ENCODE results near the gene CCDC38.

The CCDC38 gene

GRCh38 chr12:95942524-95943329 lies at the start of gene CCDC38:
Gene CCDC38, minus strand, starts transcription at chr12:95942614. Its CDS starts 6,105 bp downstream, at chr12:95936509.
- no peaks in the 10 kb centered on the region for H3K9me3 ChIP-seq (ENCODE audit: control insufficient read depth in 1 of 2, low read length in 2 of 2)
- H3K27me3 ChIP-seq (ENCODE audit: low read depth, low read length) = no peaks in the 10 kb centered on the region
- no peaks in the 10 kb centered on the region for H3K36me3 ChIP-seq (ENCODE audit: control insufficient read depth in 1 of 2, insufficient read depth in 2 of 2, low read length in 2 of 2)
- no peaks in the 10 kb centered on the region for H3K4me1 ChIP-seq (ENCODE audit: control insufficient read depth in 1 of 2, insufficient read depth in 2 of 2, low read length in 2 of 2)
- H3K4me3 ChIP-seq (ENCODE audit: low read depth in 1 of 2, low read length in 2 of 2) = peak within 1 kb of the TSS; percentile 70 to 85
- H3K27ac ChIP-seq (ENCODE audit: low read length) = peak within 1 kb of the TSS; percentile 56

- no peaks in the 10 kb centered on the region for H3K9me3 ChIP-seq (ENCODE audit: control insufficient read depth in 1 of 2, low read length in 2 of 2)
Observed at GRCh38 chr12:95990136-95990535, 47.7 kb upstream of the CCDC38 start.

GRCh38 chr12:95989504-95990123 lies 47.2 kb upstream of the CCDC38 start:
- Histone ChIP-seq H3K36me3 (ENCODE audit: control insufficient read depth in 1 of 2, insufficient read depth in 2 of 2, low read length in 2 of 2) (no peaks in the 10 kb centered on the region), H3K27me3 (ENCODE audit: low read depth, low read length) (no peaks in the 10 kb centered on the region), H3K9me3 (ENCODE audit: control insufficient read depth in 1 of 2, low read length in 2 of 2) (no peaks in the 10 kb centered on the region), H3K4me3 (ENCODE audit: low read depth in 1 of 2, low read length in 2 of 2) (no peak overlapping the region), H3K4me1 (ENCODE audit: control insufficient read depth in 1 of 2, insufficient read depth in 2 of 2, low read length in 2 of 2) (no peaks in the 10 kb centered on the region), H3K27ac (ENCODE audit: low read length) (no peak overlapping the region)

More at GRCh38 chr12:95990136-95990535, 47.7 kb upstream of the CCDC38 start:
- no peaks in the 10 kb centered on the region for H3K4me1 ChIP-seq (ENCODE audit: control insufficient read depth in 1 of 2, insufficient read depth in 2 of 2, low read length in 2 of 2)
- H3K27me3 ChIP-seq (ENCODE audit: low read depth, low read length) = no peaks in the 10 kb centered on the region
- H3K4me3 ChIP-seq (ENCODE audit: low read depth in 1 of 2, low read length in 2 of 2) = no peak overlapping the region
- H3K36me3 ChIP-seq (ENCODE audit: control insufficient read depth in 1 of 2, insufficient read depth in 2 of 2, low read length in 2 of 2) = no peaks in the 10 kb centered on the region
- no peak overlapping the region for H3K27ac ChIP-seq (ENCODE audit: low read length)

GRCh38 chr12:95988506-95989275 lies 46.3 kb upstream of the CCDC38 start:
- no peak overlapping the region for H3K27ac ChIP-seq (ENCODE audit: low read length)
- H3K4me1 ChIP-seq (ENCODE audit: control insufficient read depth in 1 of 2, insufficient read depth in 2 of 2, low read length in 2 of 2) = no peaks in the 10 kb centered on the region
- H3K27me3 ChIP-seq (ENCODE audit: low read depth, low read length) = no peaks in the 10 kb centered on the region
- H3K36me3 ChIP-seq (ENCODE audit: control insufficient read depth in 1 of 2, insufficient read depth in 2 of 2, low read length in 2 of 2) = no peaks in the 10 kb centered on the region
- H3K4me3 ChIP-seq (ENCODE audit: low read depth in 1 of 2, low read length in 2 of 2) = no peak overlapping the region
- H3K9me3 ChIP-seq (ENCODE audit: control insufficient read depth in 1 of 2, low read length in 2 of 2) = no peaks in the 10 kb centered on the region

GRCh38 chr12:95986635-95987570 lies 44.5 kb upstream of the CCDC38 start:
- no peaks in the 10 kb centered on the region for H3K36me3 ChIP-seq (ENCODE audit: control insufficient read depth in 1 of 2, insufficient read depth in 2 of 2, low read length in 2 of 2)

GRCh38 chr12:95984682-95985081 lies 42.3 kb upstream of the CCDC38 start:
- no peaks in the 10 kb centered on the region for H3K9me3 ChIP-seq (ENCODE audit: control insufficient read depth in 1 of 2, low read length in 2 of 2)
- no peak overlapping the region for H3K4me3 ChIP-seq (ENCODE audit: low read depth in 1 of 2, low read length in 2 of 2)
- H3K36me3 ChIP-seq (ENCODE audit: control insufficient read depth in 1 of 2, insufficient read depth in 2 of 2, low read length in 2 of 2) = no peaks in the 10 kb centered on the region
- H3K27ac ChIP-seq (ENCODE audit: low read length) = no peak overlapping the region
- no peaks in the 10 kb centered on the region for H3K27me3 ChIP-seq (ENCODE audit: low read depth, low read length)
- no peaks in the 10 kb centered on the region for H3K4me1 ChIP-seq (ENCODE audit: control insufficient read depth in 1 of 2, insufficient read depth in 2 of 2, low read length in 2 of 2)

More at GRCh38 chr12:95986635-95987570, 44.5 kb upstream of the CCDC38 start:
- Histone ChIP-seq H3K27ac (ENCODE audit: low read length) (no peak overlapping the region), H3K4me1 (ENCODE audit: control insufficient read depth in 1 of 2, insufficient read depth in 2 of 2, low read length in 2 of 2) (no peaks in the 10 kb centered on the region), H3K27me3 (ENCODE audit: low read depth, low read length) (no peaks in the 10 kb centered on the region), H3K4me3 (ENCODE audit: low read depth in 1 of 2, low read length in 2 of 2) (no peak overlapping the region), H3K9me3 (ENCODE audit: control insufficient read depth in 1 of 2, low read length in 2 of 2) (no peaks in the 10 kb centered on the region)

- H3K36me3 ChIP-seq (ENCODE audit: control insufficient read depth in 1 of 2, insufficient read depth in 2 of 2, low read length in 2 of 2) = no peaks in the 10 kb centered on the region
- no peak overlapping the region for H3K27ac ChIP-seq (ENCODE audit: low read length)
- H3K4me1 ChIP-seq (ENCODE audit: control insufficient read depth in 1 of 2, insufficient read depth in 2 of 2, low read length in 2 of 2) = no peaks in the 10 kb centered on the region
- no peaks in the 10 kb centered on the region for H3K27me3 ChIP-seq (ENCODE audit: low read depth, low read length)
- no peaks in the 10 kb centered on the region for H3K9me3 ChIP-seq (ENCODE audit: control insufficient read depth in 1 of 2, low read length in 2 of 2)
- H3K4me3 ChIP-seq (ENCODE audit: low read depth in 1 of 2, low read length in 2 of 2) = no peak overlapping the region
Observed at GRCh38 chr12:95982602-95983001, 40.2 kb upstream of the CCDC38 start.

- no peaks in the 10 kb centered on the region for H3K9me3 ChIP-seq (ENCODE audit: control insufficient read depth in 1 of 2, low read length in 2 of 2)
- no peaks in the 10 kb centered on the region for H3K27me3 ChIP-seq (ENCODE audit: low read depth, low read length)
- H3K36me3 ChIP-seq (ENCODE audit: control insufficient read depth in 1 of 2, insufficient read depth in 2 of 2, low read length in 2 of 2) = no peaks in the 10 kb centered on the region
- H3K27ac ChIP-seq (ENCODE audit: low read length) = no peak overlapping the region
- H3K4me1 ChIP-seq (ENCODE audit: control insufficient read depth in 1 of 2, insufficient read depth in 2 of 2, low read length in 2 of 2) = no peaks in the 10 kb centered on the region
- H3K4me3 ChIP-seq (ENCODE audit: low read depth in 1 of 2, low read length in 2 of 2) = no peak overlapping the region
Observed at GRCh38 chr12:95980437-95980836, 38.0 kb upstream of the CCDC38 start.

- Histone ChIP-seq H3K9me3 (ENCODE audit: control insufficient read depth in 1 of 2, low read length in 2 of 2) (no peaks in the 10 kb centered on the region), H3K36me3 (ENCODE audit: control insufficient read depth in 1 of 2, insufficient read depth in 2 of 2, low read length in 2 of 2) (no peaks in the 10 kb centered on the region), H3K4me1 (ENCODE audit: control insufficient read depth in 1 of 2, insufficient read depth in 2 of 2, low read length in 2 of 2) (no peaks in the 10 kb centered on the region), H3K27ac (ENCODE audit: low read length) (no peak overlapping the region), H3K27me3 (ENCODE audit: low read depth, low read length) (no peaks in the 10 kb centered on the region), H3K4me3 (ENCODE audit: low read depth in 1 of 2, low read length in 2 of 2) (no peak overlapping the region)
Observed at GRCh38 chr12:95978774-95979173, 36.4 kb upstream of the CCDC38 start.

- Histone ChIP-seq H3K9me3 (ENCODE audit: control insufficient read depth in 1 of 2, low read length in 2 of 2) (no peaks in the 10 kb centered on the region), H3K36me3 (ENCODE audit: control insufficient read depth in 1 of 2, insufficient read depth in 2 of 2, low read length in 2 of 2) (no peaks in the 10 kb centered on the region)
Observed at GRCh38 chr12:95978351-95978750, 35.9 kb upstream of the CCDC38 start.

More at GRCh38 chr12:95978351-95978750, 35.9 kb upstream of the CCDC38 start:
- Histone ChIP-seq H3K27ac (ENCODE audit: low read length) (no peak overlapping the region), H3K4me3 (ENCODE audit: low read depth in 1 of 2, low read length in 2 of 2) (no peak overlapping the region), H3K27me3 (ENCODE audit: low read depth, low read length) (no peaks in the 10 kb centered on the region), H3K4me1 (ENCODE audit: control insufficient read depth in 1 of 2, insufficient read depth in 2 of 2, low read length in 2 of 2) (no peaks in the 10 kb centered on the region)
